Liver (tissue), 9 donors: ENCODE data around the gene BLVRA. TPM values are rescaled to one million over a fixed set of nuclear protein-coding genes. Genes with fewer than 3 reads are reported as not detected.
"Not testable (repeated sequence)": the region's sequence is repeated elsewhere in the genome, so short reads cannot be mapped to it uniquely, and the experiment has no call there.

Experiments used
- DNase-seq: peaks from one replicate; pipeline ENCODE4 v3.0.0-alpha.2; 2017; ENCODE audit warnings: low spot score
- H3K27ac ChIP-seq, 2 donors: one replicate each; pipeline ENCODE4 v1.7.0; 2013; ENCODE audit warnings: inconsistent platforms in 2 of 2, low read length in 2 of 2, control low read depth in 1 of 2, low read depth in 1 of 2, mild to moderate bottlenecking in 1 of 2
- H3K27me3 ChIP-seq, 4 donors: one replicate each; pipeline versions ENCODE4 v1.6.1 to v1.7.0; 2013; ENCODE audit warnings: low read length in 3 of 4, inconsistent platforms in 1 of 4, mild to moderate bottlenecking in 1 of 4, moderate library complexity in 1 of 4; ENCODE audit not compliant: control insufficient read depth in 4 of 4, insufficient read depth in 4 of 4
- H3K36me3 ChIP-seq, 4 donors: one replicate each; pipeline versions ENCODE4 v1.6.1 to v1.7.0; 2013; ENCODE audit warnings: low read length in 3 of 4, mild to moderate bottlenecking in 3 of 4, low read depth in 1 of 4, moderate library complexity in 1 of 4; ENCODE audit not compliant: control insufficient read depth in 4 of 4, insufficient read depth in 3 of 4
- H3K4me1 ChIP-seq, 4 donors: one replicate each; pipeline versions ENCODE4 v1.6.1 to v1.7.0; 2013; ENCODE audit warnings: low read length in 3 of 4, mild to moderate bottlenecking in 3 of 4, moderate library complexity in 1 of 4; ENCODE audit not compliant: control insufficient read depth in 4 of 4, insufficient read depth in 4 of 4
- H3K4me3 ChIP-seq, 3 donors: one replicate each; pipeline versions ENCODE4 v1.6.1 to v1.7.0; 2013; ENCODE audit warnings: low read length in 3 of 3, control low read depth in 1 of 3, low read depth in 1 of 3, mild to moderate bottlenecking in 1 of 3
- H3K9ac ChIP-seq, 2 donors: one replicate each; pipeline ENCODE4 v1.7.0; 2013; ENCODE audit warnings: low read length in 2 of 2, mild to moderate bottlenecking in 2 of 2, moderate library complexity in 2 of 2, control low read depth in 1 of 2, low read depth in 1 of 2
- H3K9me3 ChIP-seq, 4 donors: one replicate each; pipeline versions ENCODE4 v1.6.1 to v1.7.0; 2013; ENCODE audit warnings: low read length in 3 of 4; ENCODE audit not compliant: control insufficient read depth in 4 of 4
- FOXA1 ChIP-seq: IDR thresholded peaks from 2 replicates; pipeline ENCODE4 v1.6.1; 2016; ENCODE audit warnings: antibody characterized with exemption
- RAD21 ChIP-seq, 2 donors: IDR thresholded peaks; 2 replicates each; pipeline ENCODE4 v1.6.1; 2016; ENCODE audit warnings: antibody characterized with exemption in 2 of 2, mild to moderate bottlenecking in 2 of 2
- SP1 ChIP-seq: IDR thresholded peaks from 2 replicates; pipeline ENCODE4 v1.6.1; 2018; ENCODE audit warnings: antibody characterized with exemption, mild to moderate bottlenecking
- TAF1 ChIP-seq: conservative IDR thresholded peaks from 2 replicates; pipeline ENCODE4 v1.6.1; 2016; ENCODE audit warnings: antibody characterized with exemption, mild to moderate bottlenecking
- WGBS: extraction: QIAGEN DNeasy Blood & Tissue Kit; methylation state at CpG from one replicate; pipeline ENCODE4 v1.1.7; 2013; 5-methylcytosine and 5-hydroxymethylcytosine counted together
- polyA plus RNA-seq, 2 donors: library from polyadenylated mRNA; stranded (reverse) in 1 of 2; unstranded in 1 of 2; fragments of 200-250 nt in 1 of 2; fragments of >200 nt in 1 of 2; fragmentation: Nextera tagmentation in 1 of 2; extraction: Ambion mirVana in 1 of 2; gene quantifications; one replicate each; pipeline versions ENCODE4 v1.2.1 to v1.2.3, GENCODE V29; 2013 to 2015
- total RNA-seq, 2 donors: library from RNA; depleted of rRNA; stranded (reverse); fragments of >200 nt; gene quantifications; one replicate each; pipeline ENCODE4 v1.2.3, GENCODE V29; 2014
- TF ChIP-seq, protein P1 (sequence below): fragments of 150-350 bp; IDR thresholded peaks from 2 replicates; pipeline ENCODE4 v1.5.1; 2017; ENCODE audit warnings: improper control_type of control experiment, low read depth, low read length; ENCODE audit not compliant: missing input control
- TF ChIP-seq, protein P2 (sequence below): IDR thresholded peaks from 2 replicates; pipeline ENCODE4 v1.6.1; 2016; ENCODE audit warnings: antibody characterized with exemption, mild to moderate bottlenecking
- donor health status: healthy.
- donor health status: healthy.
- donor health status: healthy.
- donor health status: healthy.
- donor health status: healthy.

Gene BLVRA
- total and polyA plus RNA-seq, 4 donors, result 5.1 to 23.5 (median 6.8) TPM

DNA sequence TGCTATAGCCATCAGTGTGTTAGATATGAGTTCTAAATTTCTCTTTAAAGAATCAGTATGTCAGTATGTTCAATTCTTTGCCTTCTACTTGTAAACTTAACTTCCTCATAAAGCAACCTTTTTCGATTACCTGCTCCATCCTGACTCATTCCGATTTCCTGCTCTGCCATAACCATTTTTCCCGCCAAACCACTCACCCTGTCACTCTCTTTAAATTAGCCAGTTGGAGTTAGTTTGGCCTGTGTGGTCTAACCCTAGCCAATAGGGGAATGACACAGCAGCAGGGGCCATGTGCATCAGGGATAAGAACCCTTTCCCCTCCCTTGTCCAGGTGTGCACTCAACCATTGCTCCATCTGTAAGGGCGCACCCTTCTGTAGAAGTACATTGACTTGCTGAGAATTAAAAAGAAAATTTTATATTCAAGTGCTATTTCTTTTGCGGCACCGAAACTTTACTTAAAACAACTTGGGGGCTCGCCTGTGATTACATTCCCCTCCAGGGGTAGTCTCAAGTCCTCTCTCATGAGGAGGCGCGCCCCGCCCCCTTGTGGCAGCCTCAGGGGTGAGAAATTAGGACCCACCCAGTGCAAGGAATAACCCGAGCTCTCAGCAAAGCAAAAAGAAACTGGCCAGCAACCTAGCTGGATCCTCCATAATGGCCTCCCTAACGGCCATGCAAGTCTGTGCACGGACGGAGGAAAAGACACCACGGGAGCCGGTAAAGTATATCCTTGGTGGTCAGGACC lies 51.9 kb downstream of the BLVRA start:
- H3K9ac ChIP-seq, H3K36me3 ChIP-seq, H3K27me3 ChIP-seq, H3K4me3 ChIP-seq, H3K9me3 ChIP-seq, H3K4me1 ChIP-seq, H3K27ac ChIP-seq: not testable (repeated sequence)
- WGBS, result 88% methylated on average over 16 of the region's 16 CpGs
- TF ChIP-seq, protein P1, sequence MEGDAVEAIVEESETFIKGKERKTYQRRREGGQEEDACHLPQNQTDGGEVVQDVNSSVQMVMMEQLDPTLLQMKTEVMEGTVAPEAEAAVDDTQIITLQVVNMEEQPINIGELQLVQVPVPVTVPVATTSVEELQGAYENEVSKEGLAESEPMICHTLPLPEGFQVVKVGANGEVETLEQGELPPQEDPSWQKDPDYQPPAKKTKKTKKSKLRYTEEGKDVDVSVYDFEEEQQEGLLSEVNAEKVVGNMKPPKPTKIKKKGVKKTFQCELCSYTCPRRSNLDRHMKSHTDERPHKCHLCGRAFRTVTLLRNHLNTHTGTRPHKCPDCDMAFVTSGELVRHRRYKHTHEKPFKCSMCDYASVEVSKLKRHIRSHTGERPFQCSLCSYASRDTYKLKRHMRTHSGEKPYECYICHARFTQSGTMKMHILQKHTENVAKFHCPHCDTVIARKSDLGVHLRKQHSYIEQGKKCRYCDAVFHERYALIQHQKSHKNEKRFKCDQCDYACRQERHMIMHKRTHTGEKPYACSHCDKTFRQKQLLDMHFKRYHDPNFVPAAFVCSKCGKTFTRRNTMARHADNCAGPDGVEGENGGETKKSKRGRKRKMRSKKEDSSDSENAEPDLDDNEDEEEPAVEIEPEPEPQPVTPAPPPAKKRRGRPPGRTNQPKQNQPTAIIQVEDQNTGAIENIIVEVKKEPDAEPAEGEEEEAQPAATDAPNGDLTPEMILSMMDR, result peak; percentile 14
- TF ChIP-seq RAD21 (IDR thresholded peaks at IDR 0.05), result peak in 1 of 2 donors; percentile 8
- peak; percentile 51 for DNase-seq

DNA sequence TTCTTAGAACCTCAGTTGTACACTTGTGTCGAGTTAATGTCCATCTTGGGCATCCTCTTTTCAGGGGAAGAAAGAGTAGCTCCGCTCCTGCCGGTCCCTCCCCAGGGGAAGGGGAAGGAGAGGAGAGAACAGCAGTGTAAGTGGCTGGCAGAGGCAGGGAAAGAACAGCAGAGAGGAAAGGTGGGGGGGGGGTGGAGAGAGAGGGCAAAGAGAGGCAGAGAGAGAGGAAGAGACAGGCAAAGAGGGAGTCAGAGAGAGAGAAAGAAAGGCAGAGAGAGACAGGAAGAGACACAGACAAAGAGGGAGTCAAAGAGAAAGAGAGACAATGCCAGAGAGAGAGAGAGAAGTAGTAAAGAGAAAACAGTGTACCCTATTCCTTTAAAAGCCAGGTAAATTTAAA lies 56.9 kb downstream of the BLVRA start:
- Histone ChIP-seq H3K36me3 (no peaks in the 10 kb centered on the region), H3K27me3 (no peaks in the 10 kb centered on the region), H3K9ac (no peak overlapping the region), H3K9me3 (no peaks in the 10 kb centered on the region), H3K4me1 (no peaks in the 10 kb centered on the region), H3K27ac (no peak overlapping the region), H3K4me3 (no peak overlapping the region)
- WGBS, result 59% methylated on average over 3 of the region's 3 CpGs
- DNase-seq, result no peak
- TF ChIP-seq SP1 (no peak), FOXA1 (no peak)

DNA sequence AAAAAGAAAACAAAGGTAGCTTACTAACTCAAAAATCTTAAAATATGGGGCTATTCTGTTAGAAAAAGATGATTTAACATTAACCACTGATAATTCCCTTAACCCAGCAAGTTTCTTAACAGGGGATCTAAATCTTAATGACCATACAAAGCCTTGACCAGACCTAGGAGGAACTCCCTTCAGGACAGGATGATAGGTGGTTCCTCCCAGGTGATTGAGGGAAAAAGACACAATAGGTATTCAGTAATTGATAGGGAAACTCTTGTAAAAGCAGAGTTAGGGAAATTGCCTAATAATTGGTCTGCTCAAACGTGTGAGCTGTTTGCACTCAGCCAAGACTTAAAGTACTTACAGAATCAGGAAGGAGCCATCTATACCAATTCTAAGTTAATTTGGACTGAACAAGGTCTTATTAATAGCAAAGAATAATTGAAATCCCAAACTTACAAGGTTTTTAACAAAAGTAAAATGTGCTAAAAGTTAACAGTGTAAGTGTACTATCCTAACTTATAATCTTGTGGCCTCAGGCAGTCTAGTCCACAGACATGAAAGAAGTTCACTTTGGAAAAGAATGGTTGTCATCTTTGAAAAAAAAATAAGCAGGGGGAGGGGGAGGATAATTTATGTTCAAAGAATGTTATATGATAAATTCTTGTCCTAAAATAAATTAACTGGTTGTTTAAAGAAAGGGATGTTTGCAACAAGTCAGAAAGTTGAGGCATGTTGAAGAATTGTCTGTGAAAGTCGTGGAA lies 57.7 kb downstream of the BLVRA start:
- not testable (repeated sequence) for DNase-seq, H3K36me3 ChIP-seq, H3K9me3 ChIP-seq, H3K4me3 ChIP-seq, H3K9ac ChIP-seq, H3K27ac ChIP-seq, H3K4me1 ChIP-seq, H3K27me3 ChIP-seq
- WGBS, result 77% methylated on average over 2 of the region's 2 CpGs

DNA sequence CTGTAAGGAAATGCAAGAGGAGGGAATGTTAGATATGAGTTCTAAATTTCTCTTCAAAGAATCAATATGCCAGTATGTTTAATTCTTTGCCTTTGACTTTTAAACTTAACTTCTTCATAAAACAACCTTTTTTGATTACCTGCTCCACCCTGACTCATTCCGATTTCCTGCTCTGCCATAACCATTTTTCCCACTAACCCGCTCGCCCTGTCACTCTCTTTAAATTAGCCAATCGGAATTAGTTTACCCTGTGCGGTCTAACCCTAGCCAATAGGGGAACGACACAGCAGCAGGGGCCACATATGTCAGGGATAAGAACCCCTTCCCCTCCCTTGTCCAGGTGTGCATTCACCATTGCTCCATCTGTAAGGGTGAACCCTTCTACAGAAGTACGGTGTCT lies 64.9 kb downstream of the BLVRA start:
- H3K9me3 ChIP-seq, H3K36me3 ChIP-seq, H3K27me3 ChIP-seq, H3K4me3 ChIP-seq, DNase-seq, H3K9ac ChIP-seq, H3K27ac ChIP-seq, H3K4me1 ChIP-seq: not testable (repeated sequence)
- WGBS, result 95% methylated on average over 7 of the region's 7 CpGs

DNA sequence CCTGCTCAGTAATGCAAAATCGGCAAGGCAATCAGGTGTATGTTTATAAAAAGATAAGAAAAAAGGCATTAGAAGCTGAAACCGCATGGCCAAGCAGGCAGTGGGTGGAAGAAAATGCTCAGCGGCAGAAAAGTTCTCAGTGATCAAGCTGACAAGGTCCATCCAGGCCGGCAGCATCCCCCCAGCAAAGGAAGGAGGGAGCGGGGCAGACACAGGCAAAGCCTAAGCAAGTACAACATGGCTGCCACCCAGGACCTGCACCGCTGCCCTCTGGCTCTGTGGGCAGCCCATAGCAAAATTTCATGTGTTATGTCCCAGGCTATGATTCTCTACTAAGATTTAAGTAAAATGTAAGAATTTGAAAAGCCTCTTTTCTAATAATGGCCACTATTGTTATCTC lies 65.5 kb downstream of the BLVRA start:
- no peak for DNase-seq
- Histone ChIP-seq H3K4me1 (no peaks in the 10 kb centered on the region), H3K9ac (no peak overlapping the region), H3K9me3 (no peaks in the 10 kb centered on the region), H3K4me3 (no peak overlapping the region), H3K27ac (no peak overlapping the region), H3K27me3 (no peaks in the 10 kb centered on the region), H3K36me3 (no peaks in the 10 kb centered on the region)
- WGBS, result 81% methylated on average over 6 of the region's 6 CpGs
- TF ChIP-seq TAF1, result no peak
- TF ChIP-seq, protein P1, result no peak
- TF ChIP-seq, protein P2, sequence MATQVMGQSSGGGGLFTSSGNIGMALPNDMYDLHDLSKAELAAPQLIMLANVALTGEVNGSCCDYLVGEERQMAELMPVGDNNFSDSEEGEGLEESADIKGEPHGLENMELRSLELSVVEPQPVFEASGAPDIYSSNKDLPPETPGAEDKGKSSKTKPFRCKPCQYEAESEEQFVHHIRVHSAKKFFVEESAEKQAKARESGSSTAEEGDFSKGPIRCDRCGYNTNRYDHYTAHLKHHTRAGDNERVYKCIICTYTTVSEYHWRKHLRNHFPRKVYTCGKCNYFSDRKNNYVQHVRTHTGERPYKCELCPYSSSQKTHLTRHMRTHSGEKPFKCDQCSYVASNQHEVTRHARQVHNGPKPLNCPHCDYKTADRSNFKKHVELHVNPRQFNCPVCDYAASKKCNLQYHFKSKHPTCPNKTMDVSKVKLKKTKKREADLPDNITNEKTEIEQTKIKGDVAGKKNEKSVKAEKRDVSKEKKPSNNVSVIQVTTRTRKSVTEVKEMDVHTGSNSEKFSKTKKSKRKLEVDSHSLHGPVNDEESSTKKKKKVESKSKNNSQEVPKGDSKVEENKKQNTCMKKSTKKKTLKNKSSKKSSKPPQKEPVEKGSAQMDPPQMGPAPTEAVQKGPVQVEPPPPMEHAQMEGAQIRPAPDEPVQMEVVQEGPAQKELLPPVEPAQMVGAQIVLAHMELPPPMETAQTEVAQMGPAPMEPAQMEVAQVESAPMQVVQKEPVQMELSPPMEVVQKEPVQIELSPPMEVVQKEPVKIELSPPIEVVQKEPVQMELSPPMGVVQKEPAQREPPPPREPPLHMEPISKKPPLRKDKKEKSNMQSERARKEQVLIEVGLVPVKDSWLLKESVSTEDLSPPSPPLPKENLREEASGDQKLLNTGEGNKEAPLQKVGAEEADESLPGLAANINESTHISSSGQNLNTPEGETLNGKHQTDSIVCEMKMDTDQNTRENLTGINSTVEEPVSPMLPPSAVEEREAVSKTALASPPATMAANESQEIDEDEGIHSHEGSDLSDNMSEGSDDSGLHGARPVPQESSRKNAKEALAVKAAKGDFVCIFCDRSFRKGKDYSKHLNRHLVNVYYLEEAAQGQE, result no peak
